Smooth muscle cell (in vitro differentiated cells): ENCODE data around the gene CCDC88B. TPM values are rescaled to one million over a fixed set of nuclear protein-coding genes. Genes with fewer than 3 reads are reported as not detected.

ENCODE experiments used
- DNase-seq: peaks from one replicate; lab custom pipeline; 2025; ENCODE audit not compliant: unreplicated experiment; lab: John Stamatoyannopoulos, UW
- H2AFZ ChIP-seq: fragments of 200-600 bp; sonication (generic); 2 replicates; pipeline ENCODE4 v1.6.0; 2016; ENCODE audit warnings: antibody characterized with exemption, low read depth, mild to moderate bottlenecking
- H3F3A ChIP-seq: fragments of 200-600 bp; sonication (generic); 2 replicates; pipeline ENCODE4 v1.6.0; 2017; ENCODE audit warnings: antibody characterized with exemption, low read depth
- H3K27ac ChIP-seq: fragments of 200-600 bp; sonication (generic); 2 replicates; pipeline ENCODE4 v1.5.1; 2016; ENCODE audit warnings: low read depth, mild to moderate bottlenecking
- H3K27me3 ChIP-seq: fragments of 200-600 bp; sonication (generic); 2 replicates; pipeline ENCODE4 v1.6.1; 2016; ENCODE audit warnings: low read depth, mild to moderate bottlenecking
- H3K36me3 ChIP-seq: fragments of 200-600 bp; sonication (generic); 2 replicates; pipeline ENCODE4 v1.5.1; 2016; ENCODE audit warnings: low read depth
- H3K4me1 ChIP-seq: fragments of 200-600 bp; sonication (generic); 2 replicates; pipeline ENCODE4 v1.5.1; 2016; ENCODE audit warnings: low read depth
- H3K4me2 ChIP-seq: fragments of 200-600 bp; sonication (generic); 2 replicates; pipeline ENCODE4 v1.6.0; 2016; ENCODE audit warnings: mild to moderate bottlenecking
- H3K4me3 ChIP-seq: fragments of 200-600 bp; sonication (generic); 2 replicates; pipeline ENCODE4 v1.5.1; 2016; ENCODE audit warnings: mild to moderate bottlenecking
- H3K79me2 ChIP-seq: fragments of 200-600 bp; sonication (generic); 2 replicates; pipeline ENCODE4 v1.6.0; 2016; ENCODE audit warnings: low read depth, mild to moderate bottlenecking
- H3K9ac ChIP-seq: fragments of 200-600 bp; sonication (generic); 2 replicates; pipeline ENCODE4 v1.6.0; 2016; ENCODE audit warnings: low read depth
- H3K9me3 ChIP-seq: fragments of 200-600 bp; sonication (generic); replicated peaks from 2 replicates; pipeline ENCODE4 v1.5.1; 2016; ENCODE audit warnings: low read depth
- H4K20me1 ChIP-seq: fragments of 200-600 bp; sonication (generic); 2 replicates; pipeline ENCODE4 v1.6.0; 2016; ENCODE audit warnings: low read depth
- WGBS: methylation state at CpG from one replicate; pipeline ENCODE4 v1.1.7; 2016; ENCODE audit warnings: low lambda C conversion rate; 5-methylcytosine and 5-hydroxymethylcytosine counted together
- polyA plus RNA-seq: library from polyadenylated mRNA; unstranded; fragments of >200 nt; fragmentation: Nextera tagmentation; extraction: Ambion mirVana; gene quantifications from 2 replicates; pipeline ENCODE4 v1.2.1, GENCODE V29; 2016
- total RNA-seq: library from RNA; depleted of rRNA; stranded (reverse); fragments of >200 nt; gene quantifications from 2 replicates; pipeline ENCODE4 v1.2.3, GENCODE V29; 2014
- TF ChIP-seq, protein P1 (sequence below): fragments of 200-600 bp; sonication (generic); IDR thresholded peaks from 2 replicates; pipeline ENCODE4 v1.5.1; 2017; ENCODE audit warnings: borderline replicate concordance, mild to moderate bottlenecking, antibody characterized with exemption; ENCODE audit not compliant: insufficient read depth, poor library complexity, severe bottlenecking

CCDC88B gene
- total and polyA plus RNA-seq, 2 experiments from 2014 or later = 0.22 to 2.2 TPM

DNA sequence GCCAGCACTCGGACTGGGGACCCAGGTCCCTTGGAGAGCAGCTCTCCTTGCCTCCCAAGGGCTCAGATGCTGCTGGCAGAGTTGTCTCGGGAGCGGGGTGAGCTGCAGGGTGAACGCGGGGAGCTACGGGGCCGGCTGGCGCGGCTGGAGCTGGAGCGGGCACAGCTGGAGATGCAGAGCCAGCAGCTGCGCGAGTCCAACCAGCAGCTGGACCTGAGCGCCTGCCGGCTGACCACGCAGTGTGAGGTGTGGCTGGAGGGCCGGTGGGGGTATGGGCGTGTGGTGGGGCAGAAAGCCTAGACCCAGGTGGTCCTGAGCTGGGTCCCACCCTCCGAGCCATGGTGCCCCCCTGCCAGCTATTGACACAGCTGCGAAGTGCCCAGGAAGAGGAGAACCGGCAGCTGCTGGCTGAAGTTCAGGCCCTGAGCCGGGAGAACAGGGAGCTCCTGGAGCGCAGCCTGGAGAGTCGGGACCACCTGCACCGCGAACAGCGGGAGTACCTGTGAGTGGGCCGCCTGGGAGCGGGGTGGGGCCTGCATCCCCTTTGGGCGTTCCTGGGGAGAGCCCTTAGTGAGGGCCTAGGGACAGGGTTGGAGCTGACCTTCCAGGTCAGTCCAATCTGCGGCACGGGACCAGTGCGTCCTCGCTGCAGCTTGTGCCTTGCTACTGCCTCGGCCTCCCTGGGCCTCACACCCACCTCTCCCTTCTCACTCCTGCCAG is 13.2 kb downstream of the CCDC88B start:
- Histone ChIP-seq H3K9me3 (no peaks in the 10 kb centered on the region), H3F3A (peaks cover 8% of the 10 kb centered on the region), H4K20me1 (no peaks in the 10 kb centered on the region), H3K27ac (no peak overlapping the region), H3K27me3 (no peaks in the 10 kb centered on the region), H2AFZ (no peak overlapping the region), H3K79me2 (no peaks in the 10 kb centered on the region), H3K4me3 (no peak overlapping the region), H3K4me2 (no peak overlapping the region), H3K4me1 (peaks cover 15% of the 10 kb centered on the region), H3K36me3 (no peaks in the 10 kb centered on the region), H3K9ac (no peak overlapping the region)
- WGBS = 93% methylated on average over 26 of the region's 34 CpGs
- TF ChIP-seq, protein P1, sequence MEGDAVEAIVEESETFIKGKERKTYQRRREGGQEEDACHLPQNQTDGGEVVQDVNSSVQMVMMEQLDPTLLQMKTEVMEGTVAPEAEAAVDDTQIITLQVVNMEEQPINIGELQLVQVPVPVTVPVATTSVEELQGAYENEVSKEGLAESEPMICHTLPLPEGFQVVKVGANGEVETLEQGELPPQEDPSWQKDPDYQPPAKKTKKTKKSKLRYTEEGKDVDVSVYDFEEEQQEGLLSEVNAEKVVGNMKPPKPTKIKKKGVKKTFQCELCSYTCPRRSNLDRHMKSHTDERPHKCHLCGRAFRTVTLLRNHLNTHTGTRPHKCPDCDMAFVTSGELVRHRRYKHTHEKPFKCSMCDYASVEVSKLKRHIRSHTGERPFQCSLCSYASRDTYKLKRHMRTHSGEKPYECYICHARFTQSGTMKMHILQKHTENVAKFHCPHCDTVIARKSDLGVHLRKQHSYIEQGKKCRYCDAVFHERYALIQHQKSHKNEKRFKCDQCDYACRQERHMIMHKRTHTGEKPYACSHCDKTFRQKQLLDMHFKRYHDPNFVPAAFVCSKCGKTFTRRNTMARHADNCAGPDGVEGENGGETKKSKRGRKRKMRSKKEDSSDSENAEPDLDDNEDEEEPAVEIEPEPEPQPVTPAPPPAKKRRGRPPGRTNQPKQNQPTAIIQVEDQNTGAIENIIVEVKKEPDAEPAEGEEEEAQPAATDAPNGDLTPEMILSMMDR = no peak
- DNase-seq = no peak

DNA sequence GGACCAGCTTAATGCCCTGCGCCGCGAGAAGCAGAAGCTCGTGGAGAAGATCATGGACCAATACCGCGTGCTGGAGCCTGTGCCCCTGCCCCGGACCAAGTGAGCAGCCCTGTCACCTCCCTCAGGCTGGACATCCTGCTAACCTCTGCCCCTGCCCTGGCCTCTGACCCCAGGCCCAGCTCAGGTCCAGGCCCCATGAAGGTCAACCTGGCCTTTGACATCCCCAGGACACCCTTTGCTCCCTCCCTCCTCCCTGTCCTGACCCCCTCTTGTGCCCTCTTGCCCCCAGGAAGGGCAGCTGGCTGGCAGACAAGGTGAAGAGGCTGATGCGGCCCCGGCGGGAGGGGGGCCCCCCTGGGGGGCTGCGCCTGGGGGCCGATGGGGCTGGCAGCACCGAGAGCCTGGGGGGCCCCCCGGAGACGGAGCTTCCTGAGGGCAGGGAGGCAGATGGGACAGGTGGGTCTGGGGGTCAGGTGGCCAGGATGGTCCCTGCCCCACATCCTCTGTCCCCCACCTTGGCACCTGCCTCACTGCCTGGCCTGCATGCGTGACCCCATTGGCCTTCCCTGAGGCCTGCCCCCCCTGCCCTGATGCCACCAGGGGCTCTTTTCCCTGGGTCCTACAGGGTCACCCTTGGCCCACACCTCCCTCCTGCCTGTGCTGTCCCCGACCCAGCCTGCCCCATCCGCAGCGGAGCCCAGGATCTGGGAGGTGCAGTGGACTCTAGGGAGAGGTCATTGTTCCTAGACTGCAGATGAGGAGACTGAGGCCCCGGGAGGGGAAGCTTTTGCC is 13.9 kb downstream of the CCDC88B start:
- Histone ChIP-seq H3F3A (peaks cover 8% of the 10 kb centered on the region), H3K4me2 (no peak overlapping the region), H2AFZ (no peak overlapping the region), H3K9ac (no peak overlapping the region), H3K9me3 (no peaks in the 10 kb centered on the region), H3K27me3 (no peaks in the 10 kb centered on the region), H4K20me1 (no peaks in the 10 kb centered on the region), H3K79me2 (no peaks in the 10 kb centered on the region), H3K4me1 (peaks cover 22% of the 10 kb centered on the region), H3K27ac (no peak overlapping the region), H3K36me3 (no peaks in the 10 kb centered on the region), H3K4me3 (no peak overlapping the region)
- DNase-seq = no peak
- 96% methylated on average over 18 of the region's 20 CpGs for WGBS
- TF ChIP-seq, protein P1 = no peak

DNA sequence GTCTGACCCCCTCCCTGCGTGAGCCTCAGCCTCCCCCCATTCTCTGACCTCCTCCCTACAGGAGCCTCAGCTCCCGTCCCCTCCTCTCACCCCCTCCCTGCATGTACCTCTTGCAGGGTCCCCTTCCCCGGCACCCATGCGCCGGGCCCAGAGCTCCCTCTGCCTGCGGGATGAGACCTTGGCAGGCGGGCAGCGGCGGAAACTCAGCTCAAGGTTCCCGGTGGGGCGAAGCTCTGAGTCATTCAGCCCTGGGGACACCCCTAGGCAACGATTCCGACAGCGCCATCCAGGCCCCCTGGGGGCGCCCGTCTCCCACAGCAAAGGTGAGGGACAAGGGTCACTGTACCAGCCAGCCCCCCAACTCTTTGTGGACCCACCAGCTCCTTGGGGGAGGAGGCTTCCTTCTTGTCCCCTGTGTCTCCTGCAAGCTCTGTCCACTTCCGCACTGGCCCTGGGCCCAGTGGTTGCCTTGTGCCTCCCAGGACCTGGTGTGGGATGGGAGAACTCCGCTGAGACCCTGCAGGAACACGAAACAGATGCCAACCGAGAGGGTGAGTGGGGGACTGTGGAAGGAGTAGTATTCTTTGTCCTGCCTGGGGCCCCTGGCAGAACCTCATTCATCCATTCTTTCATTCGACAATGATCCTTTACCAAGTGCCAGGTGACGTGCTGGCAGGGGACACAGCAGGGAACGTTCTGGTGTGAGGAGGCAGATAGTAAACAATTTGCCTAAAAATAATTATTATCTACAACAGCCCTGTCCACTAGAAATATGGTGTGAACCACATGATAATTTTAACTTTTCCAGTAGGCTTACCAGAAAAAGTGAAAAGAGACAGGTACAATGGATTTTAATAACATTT is 15.3 kb downstream of the CCDC88B start:
- 23% methylated on average over 22 of the region's 23 CpGs for WGBS
- Histone ChIP-seq H3K27me3 (no peaks in the 10 kb centered on the region), H3F3A (peaks cover 8% of the 10 kb centered on the region), H3K36me3 (no peaks in the 10 kb centered on the region), H3K4me2 (peak overlapping the region; percentile 71), H3K4me1 (peaks cover 22% of the 10 kb centered on the region), H3K9ac (peak overlapping the region; percentile 13), H2AFZ (peak overlapping the region; percentile 83), H3K79me2 (peaks cover 12% of the 10 kb centered on the region), H4K20me1 (peaks cover 9% of the 10 kb centered on the region), H3K9me3 (no peaks in the 10 kb centered on the region), H3K4me3 (no peak overlapping the region), H3K27ac (no peak overlapping the region)
- TF ChIP-seq, protein P1 = peak; percentile 57
- DNase-seq = peak; percentile 49
